Fibroblast of skin of left quadriceps (primary cell): ENCODE results near the gene SNX15.

Experiments used
- DNase-seq, 2 experiments: peaks; one replicate each; pipeline ENCODE4 v3.0.0-alpha.2; 2013; ENCODE audit warnings: low read depth in 2 of 2

The SNX15 gene

DNA sequence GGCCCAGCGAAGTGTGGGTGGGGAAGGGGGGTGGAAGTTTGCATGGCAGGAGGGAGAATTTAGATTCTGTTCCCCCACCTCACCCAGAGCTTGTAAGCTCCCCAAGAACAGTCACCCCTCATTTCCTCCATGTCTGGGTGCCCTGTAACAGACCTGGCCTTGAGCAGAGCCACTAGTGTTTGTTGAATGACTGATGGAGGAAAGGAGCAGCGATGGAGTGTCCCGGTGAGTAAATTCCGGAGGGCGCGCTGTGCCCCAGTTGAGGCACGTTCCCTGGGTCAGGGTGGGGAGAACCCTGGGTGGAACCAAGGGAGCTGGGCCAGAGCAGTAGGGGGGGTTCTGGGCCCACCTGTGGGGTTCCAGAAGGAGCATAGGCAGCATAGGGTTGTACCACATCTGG is 30.3 kb downstream of the SNX15 start:
- no peak for DNase-seq

DNA sequence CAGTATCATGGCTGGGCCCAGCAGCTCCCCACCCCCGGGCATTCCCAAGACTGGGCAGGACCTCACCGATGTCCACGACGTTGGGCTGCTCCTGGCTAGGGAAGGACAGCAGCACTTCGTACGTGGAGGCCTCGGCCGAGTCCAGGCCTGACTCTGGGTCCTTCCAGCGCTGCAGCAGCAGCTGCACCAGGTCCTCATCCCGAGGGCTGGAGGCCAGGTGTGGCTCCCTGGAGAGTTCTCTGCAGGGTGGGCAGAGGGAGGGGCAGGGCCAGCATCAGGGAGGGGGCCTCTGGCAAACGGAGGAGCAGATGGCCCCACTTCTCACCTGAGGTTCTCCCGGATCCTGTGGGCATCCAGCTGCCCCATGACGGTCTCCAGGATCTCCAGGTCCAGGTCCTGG is 30.8 kb downstream of the SNX15 start:
- no peak for DNase-seq

DNA sequence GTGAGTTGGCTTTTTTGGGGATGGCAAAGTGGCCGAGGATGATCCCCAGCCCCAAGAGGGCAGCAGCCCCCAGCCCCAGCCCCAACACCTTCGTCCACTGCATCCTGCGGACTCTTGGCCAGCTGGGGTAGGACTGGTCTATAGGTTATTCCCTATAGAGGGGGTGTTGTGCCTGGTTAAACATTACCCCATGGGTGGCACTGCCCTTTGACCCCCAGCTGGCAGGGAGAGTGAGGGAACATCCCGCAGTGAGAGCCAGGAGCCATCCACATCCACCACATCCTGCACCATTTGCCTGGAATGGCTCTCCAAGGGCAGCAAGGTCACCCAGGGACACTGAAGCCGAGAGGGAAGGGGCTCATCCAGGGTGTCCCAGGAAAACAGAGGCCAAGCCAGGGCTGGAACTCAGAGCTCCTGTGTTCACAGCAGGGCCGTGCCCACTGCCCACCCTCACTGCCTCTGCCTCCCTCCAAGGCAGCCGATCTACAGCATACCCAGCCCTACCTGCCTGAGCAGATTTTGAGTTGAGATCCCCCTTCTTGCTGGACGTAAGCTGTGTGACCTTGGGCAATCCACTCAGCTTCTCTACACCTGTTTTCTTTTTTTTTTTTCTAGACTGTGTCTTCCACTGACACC is 31.3 kb downstream of the SNX15 start, which contains the start of gene NAALADL1:
Gene NAALADL1 (minus strand): TSS at position 135 of the 636 bp plus-strand sequence. CDS start 32 bp downstream, at position 103.
- DNase-seq, result no peak

DNA sequence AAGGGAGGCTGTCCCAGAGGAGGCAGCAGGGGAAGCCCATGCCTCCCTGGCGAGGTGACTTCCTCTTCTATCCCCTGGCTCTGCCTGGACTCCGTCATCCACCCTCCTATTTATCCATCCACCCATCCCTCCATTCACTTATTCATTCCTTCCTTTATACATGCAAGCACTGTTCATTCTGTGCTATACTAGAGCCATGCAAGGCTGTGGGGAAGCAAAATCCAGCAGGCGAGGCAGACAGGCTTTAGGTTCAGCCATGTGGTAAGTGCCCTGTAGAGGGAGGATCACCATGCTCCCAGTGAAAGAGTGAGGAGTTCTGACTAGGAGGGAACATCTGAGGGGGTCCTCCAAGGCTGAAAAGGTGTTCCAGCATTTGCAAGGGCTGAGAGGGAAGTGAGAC is 32.3 kb downstream of the SNX15 start:
- DNase-seq, result no peak

DNA sequence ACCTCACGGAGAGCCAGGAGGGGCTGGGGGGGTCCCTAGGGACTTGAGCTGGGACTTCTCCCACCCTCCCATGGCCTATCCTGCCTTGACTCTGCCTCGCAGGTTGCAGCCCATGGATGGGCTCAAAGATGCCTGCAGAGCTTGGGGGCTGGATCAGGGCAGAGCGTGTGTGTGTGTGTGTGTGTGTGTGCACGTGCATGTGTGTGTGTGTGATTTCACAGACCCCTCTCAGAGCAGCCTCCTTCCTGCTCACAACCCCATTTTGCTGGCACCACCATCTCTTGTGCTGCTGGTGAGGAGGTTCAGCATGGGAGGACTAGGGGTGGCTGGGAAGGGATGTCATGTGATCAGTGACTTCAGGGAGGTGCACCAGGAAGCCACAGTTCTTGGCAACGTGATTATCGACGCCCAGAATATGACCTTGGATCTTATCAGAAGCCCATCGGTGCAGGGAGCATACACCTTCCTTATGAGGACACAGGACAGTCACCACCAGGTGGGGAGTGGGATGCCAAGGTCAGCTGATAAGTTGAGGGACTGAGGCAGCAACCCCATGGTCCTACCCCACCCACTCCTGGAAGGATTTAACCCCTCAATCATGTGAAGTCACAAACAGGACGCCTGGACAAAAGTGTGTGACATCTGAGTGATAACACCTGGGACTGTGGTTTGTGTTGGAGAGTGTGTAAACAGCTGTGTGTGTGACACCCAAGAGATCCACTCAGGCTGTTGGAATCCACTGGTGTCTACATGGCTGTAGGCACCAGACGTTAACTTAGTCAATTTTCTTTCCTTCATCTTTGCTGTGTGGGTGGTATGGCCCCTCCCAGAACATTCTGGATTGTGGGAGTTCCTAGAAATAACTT is 33.0 kb downstream of the SNX15 start:
- no peak for DNase-seq

DNA sequence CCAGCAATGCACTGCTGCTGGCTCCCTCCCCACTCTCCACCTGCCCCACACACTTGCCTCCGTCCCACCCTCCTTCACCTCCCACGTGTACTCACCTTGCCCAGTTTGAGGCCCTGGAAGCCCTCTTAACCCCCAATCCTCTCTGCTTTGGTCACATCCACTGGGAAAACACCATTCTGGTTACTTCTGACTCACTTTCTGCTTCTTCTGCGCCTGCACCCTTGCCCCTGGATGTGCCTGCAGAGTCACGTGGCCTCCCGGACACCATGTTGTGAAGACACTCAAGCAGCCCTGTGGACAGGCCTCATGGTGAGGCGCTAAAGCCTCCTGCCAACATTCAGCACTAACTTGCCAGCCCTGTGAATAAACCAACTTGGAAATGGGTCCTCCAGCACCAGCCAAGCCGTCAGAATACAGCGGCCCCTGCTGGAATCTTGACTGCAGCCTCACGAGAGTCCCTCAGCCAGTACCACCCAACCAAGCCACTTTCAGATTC is 33.7 kb downstream of the SNX15 start:
- no peak for DNase-seq

DNA sequence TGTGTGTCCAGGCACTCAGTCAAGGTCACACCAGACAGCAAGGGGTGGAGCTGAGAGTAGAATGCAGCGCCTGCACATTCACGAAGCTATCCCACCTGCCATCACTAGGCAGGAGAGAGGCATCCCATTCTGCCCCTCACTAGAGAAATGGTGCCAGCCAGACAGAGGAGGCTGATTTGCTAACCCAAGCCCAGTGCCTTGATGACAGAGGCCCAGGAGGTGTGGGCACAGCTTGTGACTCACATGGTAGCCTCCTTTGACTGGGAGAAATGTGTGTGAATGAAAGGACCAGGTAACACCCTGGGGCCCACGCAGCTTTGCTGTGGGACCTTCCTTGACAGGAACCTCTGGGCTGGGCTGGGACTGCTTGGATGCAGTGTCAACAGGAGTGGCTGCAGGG is 36.3 kb downstream of the SNX15 start:
- no peak for DNase-seq

DNA sequence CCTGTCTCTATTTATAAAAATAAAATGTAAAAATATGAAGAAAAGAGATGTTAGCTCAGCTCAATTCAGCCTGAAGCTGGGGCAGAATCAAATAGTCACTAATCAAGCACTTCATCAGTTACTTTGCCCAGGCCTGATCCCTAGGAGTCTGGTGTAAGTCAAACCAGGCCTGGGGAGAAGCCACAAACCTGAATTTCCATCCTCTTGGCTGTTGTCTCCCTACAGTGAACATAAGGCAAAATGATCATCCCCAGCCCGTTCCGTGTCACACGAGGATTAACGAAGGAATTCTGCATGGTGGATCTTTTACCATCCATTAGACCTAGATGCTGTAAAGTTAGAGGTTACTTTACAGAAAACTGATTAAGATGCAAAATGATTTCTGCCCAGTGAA is 37.6 kb downstream of the SNX15 start:
- no peak for DNase-seq

DNA sequence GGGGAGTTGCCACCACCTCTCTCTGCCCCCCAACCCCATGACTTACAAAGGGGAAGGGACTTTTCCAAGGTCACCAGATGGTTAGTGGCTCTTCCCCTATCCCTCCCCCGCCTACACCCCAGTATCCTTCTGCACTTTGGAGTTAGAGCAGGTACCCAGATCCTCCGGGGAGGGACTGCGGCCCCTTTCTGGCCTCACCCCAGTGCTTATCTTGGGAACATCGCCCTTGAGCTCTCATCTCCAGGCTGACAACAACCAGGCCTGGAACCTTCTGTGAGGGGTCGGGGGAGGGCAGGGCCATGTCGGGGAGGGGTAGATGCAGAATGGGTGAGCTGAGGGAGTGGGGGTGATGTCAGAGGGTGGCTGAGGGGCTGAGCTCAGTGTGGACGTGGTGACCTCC is 38.6 kb downstream of the SNX15 start:
- DNase-seq, result no peak

DNA sequence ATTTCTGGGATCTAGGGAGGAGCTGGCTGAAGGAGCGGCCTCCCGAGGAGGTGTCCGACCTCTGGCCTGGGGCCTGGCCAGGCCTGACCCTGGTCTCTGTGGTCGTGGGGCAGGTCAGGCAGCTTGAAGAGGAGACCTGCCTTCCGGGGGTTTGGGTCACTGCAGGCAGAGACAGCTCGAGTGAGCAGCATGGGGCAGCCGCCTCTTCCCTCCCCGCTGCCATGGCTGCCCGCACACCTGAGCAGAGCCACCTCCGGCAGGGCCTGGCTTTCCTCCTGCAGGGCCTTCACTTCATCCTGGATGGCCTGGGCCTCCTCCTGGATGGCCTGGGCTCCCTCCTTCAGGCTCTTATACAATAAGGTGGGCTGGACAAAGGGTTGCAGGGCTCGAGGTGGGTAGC is 39.1 kb downstream of the SNX15 start:
- DNase-seq, result no peak

DNA sequence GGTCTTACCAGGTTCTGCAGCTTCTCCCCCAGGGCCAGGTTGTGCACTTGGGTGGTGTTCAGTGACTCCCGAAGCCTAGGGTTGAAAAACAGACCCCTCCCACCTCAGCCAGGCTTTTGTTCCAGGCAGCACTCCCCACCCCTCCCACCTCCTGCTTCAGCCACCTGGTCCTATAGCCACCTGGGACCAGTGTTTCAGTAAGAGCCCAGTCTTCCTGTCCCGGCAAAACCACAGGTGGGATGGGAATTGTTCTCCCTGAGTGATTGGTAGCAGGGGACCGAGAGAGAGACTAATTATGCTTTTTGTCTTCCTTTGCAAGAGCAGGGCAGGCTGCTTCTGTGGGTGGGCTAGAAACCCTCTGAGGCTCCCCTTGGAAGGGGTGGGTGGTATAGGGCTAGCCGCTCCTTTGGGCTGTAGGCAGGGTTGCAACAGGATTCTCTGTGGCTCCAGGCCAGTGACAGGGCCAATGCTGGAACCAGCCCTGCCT is 39.6 kb downstream of the SNX15 start:
- no peak for DNase-seq

DNA sequence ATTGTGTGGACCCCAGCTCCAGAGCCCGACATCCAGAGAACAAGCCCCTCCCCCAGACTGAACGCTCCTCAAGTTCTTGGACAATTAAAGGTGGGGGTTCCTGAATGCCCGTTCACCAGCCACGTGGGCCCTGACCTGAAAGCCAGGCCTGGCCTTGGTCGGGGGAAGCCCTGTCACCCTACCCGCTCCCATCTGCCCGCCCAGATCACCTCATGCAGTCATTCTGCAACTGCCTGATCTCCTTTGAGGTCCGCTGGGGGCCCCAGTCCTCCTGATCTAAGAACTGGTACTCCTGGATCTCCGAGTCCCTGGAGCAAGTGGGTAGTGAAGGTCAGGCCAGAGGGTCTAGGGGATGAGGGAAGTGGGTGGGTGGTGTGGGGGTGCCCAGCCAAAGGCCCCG is 40.2 kb downstream of the SNX15 start:
- DNase-seq, result no peak

DNA sequence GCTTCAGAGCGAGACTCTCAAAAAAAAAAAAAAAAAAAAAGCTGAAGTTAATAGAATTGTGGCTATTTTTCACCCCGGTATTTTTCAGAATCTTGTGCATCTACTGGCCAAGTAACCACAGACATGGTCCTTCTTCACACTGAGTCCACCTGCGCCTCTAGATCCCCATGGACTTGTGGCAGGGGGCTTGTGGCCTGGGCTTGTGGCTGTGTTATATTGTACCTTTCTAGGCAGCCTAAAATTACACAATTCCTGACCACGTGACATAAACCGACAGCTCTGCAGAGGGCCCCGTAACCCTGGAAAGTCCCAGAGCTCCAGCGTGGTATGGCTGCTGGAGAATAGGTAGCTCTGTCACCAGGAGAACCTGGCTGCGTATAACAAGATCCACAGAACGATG is 42.0 kb downstream of the SNX15 start:
- no peak for DNase-seq

DNA sequence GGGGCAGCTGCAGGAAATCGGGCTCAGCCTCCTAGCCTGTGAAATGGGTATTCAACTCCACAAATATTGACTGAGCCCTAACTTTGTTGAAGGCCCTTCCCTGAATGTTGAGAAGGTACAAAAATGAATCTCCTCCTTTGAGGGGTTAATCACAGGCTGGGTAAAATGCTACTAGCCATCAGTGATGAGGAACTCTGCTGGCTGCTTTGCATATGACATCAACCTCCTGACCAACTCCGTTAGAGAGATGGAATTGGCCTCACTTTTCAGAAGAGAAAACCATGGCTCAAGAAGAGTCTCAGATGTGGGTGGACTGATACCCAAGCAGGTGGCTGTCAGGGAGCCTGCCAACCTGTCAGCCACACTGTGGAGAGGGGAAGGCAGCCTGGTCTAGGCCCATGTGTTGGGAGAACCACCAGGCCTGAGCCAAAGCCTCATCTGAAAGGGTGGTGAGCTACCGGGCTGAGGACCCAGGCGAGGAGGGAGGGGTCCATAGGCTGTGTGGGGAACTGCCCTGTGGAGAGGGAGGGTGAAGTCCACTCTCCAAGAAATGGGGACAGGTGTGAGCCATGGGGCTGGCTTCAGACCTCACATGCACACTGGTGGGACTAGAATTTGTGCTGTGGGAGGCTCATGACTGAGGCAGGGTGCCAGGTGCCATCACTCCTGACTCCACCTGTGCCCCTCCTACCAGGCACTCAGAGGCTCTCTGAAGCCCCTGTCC is 44.8 kb downstream of the SNX15 start:
- DNase-seq, result no peak

DNA sequence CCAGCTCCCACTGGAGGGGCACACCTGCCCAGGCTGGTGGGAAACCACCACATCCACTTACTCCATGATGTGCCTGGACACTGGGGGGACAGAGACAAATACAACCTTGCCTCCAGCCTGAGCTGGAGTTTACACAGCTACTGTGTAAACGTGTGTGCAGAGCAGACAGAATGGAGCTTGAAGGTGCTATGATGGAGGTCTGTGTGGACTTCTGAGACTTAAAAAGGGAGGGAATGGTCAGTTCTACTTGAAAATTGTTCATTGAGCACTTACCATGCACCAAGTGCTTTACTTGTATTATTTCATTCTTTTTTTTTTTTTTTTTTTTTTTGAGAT is 45.4 kb downstream of the SNX15 start:
- no peak for DNase-seq

DNA sequence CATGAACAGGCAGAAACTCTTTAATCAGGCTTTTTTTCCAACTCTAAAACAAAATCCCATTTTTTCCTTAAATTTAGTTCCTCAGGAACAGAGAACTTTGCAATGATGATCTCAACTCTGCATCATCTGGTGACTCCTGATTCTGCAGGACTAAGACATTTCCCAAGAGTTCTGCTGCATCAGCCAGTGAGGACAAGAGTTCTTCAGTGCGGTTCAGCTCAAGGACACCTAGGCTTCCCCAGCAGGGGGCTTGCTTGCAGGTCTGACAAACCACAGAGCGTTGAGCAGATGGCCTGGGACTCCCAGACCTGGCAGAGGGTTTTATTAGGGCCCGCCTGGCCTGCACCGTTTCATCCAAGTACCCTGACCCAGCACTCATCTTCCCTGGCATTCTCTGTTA is 50.2 kb downstream of the SNX15 start:
- no peak for DNase-seq

DNA sequence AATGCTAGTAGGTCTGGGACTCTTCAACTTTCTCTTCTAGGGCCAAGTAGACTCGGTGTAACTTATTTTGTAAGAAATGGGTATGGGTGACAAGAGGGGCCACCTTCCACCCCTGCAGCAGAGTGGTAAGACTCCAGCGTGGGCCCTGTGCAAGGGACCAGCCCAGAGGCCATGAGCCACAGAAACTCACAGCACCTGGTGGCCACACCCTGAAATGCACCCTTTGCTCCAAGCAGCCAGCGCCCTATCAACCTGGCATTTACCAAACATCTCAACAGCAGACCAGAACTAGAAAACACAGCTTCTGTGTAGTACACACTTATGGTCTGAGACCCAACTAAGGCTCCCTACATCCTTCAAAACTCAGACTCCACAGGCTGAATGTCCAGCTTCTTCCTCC is 50.9 kb downstream of the SNX15 start:
- no peak for DNase-seq

DNA sequence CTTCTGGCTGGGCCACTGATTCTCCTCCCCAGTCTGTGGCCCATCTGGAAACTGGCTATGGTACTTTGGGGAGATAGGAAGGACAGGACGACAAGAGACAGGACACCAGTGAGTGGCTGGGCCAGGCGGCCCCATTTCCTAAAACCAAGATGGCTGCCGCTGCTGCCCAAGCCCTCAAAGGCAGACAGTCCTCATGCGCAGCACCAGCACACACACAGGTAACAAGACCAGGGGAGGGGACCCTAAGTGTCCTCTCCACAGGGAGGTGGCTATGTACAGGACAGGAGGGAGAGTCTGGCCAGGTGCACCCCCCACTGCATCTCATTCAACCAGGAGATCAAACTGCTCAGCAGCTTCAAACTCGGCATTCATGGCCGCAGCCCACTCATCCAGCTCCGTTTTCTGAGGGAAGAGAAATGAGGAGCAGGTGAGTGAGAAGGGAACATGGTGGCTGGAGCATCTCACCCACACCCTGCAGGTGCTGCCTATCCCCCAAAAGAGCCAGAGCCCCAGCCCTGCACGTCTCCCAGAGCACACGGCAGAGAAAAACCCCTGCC is 51.6 kb downstream of the SNX15 start:
- DNase-seq, result no peak

DNA sequence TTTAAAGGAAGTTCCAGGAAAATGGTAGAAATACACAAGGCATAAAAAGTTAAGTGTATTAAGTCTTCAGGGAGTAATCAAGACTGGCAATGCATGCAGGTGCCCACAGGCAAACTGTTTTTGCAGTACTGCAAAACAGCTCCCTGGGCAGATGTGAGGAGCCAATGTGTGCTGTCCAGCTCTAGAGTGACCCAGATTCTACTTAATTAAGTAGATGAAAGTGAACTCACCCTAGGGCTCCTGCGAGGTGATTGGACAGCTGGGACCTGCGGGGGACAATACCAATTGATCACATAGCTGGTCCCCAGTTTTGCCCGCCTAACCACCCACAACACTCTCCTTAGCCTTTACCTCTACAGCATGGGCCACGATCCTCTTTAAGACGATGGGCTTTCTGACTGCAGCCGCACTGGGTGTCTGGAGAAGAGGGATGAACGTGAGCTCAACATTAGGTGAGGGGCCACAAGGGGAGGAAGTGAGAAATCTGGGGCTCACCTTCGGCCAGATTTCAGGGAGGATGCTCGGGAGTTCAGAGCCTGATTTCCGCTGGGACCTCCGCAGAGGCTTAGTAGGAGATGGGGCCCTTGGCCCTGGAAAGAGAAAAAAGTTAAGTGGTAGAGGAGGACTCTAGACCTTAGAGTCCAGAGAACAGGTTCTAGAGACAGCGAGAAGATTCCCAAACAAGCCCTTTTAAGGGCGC is 56.0 kb downstream of the SNX15 start:
- DNase-seq, result no peak

DNA sequence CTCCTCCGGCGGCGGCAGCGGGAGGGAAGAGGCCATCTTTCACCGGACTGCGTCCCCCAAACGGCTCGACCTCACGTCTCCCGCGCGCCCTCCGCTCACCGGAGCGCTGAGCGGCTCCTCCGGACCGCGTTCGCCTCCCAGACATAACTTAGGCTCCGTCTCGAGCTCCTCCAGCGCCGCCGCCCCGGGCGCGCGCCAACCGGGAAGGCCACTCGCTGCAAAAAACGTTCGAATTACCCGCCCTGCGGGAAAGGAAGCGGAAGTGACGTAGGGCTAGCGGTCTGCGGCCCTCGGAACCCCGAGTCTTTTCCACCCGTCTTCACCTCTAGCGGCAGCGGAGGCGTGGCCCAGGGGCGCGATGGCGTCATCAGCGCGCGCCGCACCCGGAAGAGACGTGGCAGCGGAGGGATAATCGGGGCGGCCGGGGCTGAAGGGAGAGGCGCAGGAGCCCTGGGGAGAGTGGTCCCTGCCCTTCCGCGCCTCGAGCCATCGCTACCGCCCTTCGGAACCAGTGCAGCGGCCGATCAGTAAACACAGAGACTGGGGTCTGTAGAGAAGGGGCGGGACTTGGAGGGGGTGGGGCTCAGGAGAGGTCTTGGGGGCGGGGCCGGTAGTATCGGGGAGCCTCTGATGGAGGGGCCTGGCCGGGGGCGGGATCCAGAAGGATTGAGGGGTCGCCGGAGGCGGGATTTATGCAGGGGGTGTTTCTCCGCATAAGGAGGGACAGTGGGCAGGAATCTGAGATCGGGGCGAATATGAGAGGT is 56.8 kb downstream of the SNX15 start, which contains the start of the genes CDCA5 and ZFPL1:
Gene CDCA5 (minus strand): TSS at position 207 of the 764 bp plus-strand sequence. CDS start 62 bp downstream, at position 145.
Gene ZFPL1 (plus strand): TSS at position 389 of the 764 bp plus-strand sequence. CDS start 477 bp downstream, outside the sequence.
- DNase-seq, result peak; percentile 91 to 92
